ENCODE data around the gene EPN2.

- TF ChIP-seq CTCF (IDR thresholded peaks at IDR 0.05; ENCODE audit: insufficient read depth, low read length, poor library complexity, severe bottlenecking) (no peak), EZH2phosphoT487 (conservative IDR thresholded peaks at IDR 0.05; ENCODE audit: low read length) (no peak)
Observed at GRCh38 chr17:19380481-19381301, 143.5 kb downstream of the EPN2 start.

Measured in SU-DHL-6 (cell line).